H1 (cell line): Measurements from ENCODE around the gene POU6F2.

Experiments
- CTCF ChIP-seq, 3 experiments: IDR thresholded peaks; 1 replicate in 2 of 3; 2 replicates in 1 of 3; pipeline versions ENCODE4 v1.5.1 to v1.6.1; 2011; ENCODE audit warnings: low read length in 3 of 3, mild to moderate bottlenecking in 3 of 3, inconsistent platforms in 2 of 3, low read depth in 1 of 3, moderate library complexity in 1 of 3; ENCODE audit not compliant: insufficient read depth in 1 of 3; ENCODE audit errors: control extremely low read depth in 1 of 3
- EZH2 ChIP-seq: fragments of 200-600 bp; sonication (generic); IDR thresholded peaks from 2 replicates; pipeline ENCODE4 v1.7.1; 2012; ENCODE audit warnings: low read depth, mild to moderate bottlenecking, moderate library complexity, low read length, inconsistent platforms; ENCODE audit not compliant: severe bottlenecking
- NRF1 ChIP-seq: IDR thresholded peaks from 2 replicates; pipeline ENCODE4 v1.6.1; 2011; ENCODE audit warnings: mild to moderate bottlenecking, low read depth, low read length, improper control_type of control experiment
- POLR2AphosphoS5 ChIP-seq: IDR thresholded peaks from 2 replicates; pipeline ENCODE4 v1.6.1; 2011; ENCODE audit warnings: low read depth, low read length
- TAF1 ChIP-seq: IDR thresholded peaks from 2 replicates; pipeline ENCODE4 v1.6.1; 2011; ENCODE audit warnings: mild to moderate bottlenecking, low read depth, low read length
- USF2 ChIP-seq: IDR thresholded peaks from 2 replicates; pipeline ENCODE4 v1.6.1; 2011; ENCODE audit warnings: low read length, improper control_type of control experiment

- TF ChIP-seq CTCF (IDR thresholded peaks at IDR 0.05; ENCODE audit: control extremely low read depth in 1 of 3, insufficient read depth in 1 of 3, low read depth in 1 of 3, low read length in 3 of 3) (no peak), POLR2AphosphoS5 (no peak), TAF1 (no peak), NRF1 (no peak), EZH2 (no peak), USF2 (no peak)
Measured at GRCh38 chr7:38950309-38950708, 27.4 kb upstream of the POU6F2 start.
